ENCODE results near the gene KCNN2.

- TF ChIP-seq EGR1 (IDR thresholded peaks at IDR 0.05; ENCODE audit: low read depth in 2 of 2) = no peak
- TF ChIP-seq, protein P1, sequence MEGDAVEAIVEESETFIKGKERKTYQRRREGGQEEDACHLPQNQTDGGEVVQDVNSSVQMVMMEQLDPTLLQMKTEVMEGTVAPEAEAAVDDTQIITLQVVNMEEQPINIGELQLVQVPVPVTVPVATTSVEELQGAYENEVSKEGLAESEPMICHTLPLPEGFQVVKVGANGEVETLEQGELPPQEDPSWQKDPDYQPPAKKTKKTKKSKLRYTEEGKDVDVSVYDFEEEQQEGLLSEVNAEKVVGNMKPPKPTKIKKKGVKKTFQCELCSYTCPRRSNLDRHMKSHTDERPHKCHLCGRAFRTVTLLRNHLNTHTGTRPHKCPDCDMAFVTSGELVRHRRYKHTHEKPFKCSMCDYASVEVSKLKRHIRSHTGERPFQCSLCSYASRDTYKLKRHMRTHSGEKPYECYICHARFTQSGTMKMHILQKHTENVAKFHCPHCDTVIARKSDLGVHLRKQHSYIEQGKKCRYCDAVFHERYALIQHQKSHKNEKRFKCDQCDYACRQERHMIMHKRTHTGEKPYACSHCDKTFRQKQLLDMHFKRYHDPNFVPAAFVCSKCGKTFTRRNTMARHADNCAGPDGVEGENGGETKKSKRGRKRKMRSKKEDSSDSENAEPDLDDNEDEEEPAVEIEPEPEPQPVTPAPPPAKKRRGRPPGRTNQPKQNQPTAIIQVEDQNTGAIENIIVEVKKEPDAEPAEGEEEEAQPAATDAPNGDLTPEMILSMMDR (IDR thresholded peaks at IDR 0.05; ENCODE audit: low read depth, low read length, missing input control) = no peak
- no peak for TF ChIP-seq TAF1 (conservative IDR thresholded peaks at IDR 0.05)
- TF ChIP-seq, protein P2, sequence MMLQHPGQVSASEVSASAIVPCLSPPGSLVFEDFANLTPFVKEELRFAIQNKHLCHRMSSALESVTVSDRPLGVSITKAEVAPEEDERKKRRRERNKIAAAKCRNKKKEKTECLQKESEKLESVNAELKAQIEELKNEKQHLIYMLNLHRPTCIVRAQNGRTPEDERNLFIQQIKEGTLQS (IDR thresholded peaks at IDR 0.05) = no peak
- TF ChIP-seq RAD21 (IDR thresholded peaks at IDR 0.05) = no peak
- TF ChIP-seq NR2F2 (IDR thresholded peaks at IDR 0.05) = no peak
- TF ChIP-seq, protein P3, sequence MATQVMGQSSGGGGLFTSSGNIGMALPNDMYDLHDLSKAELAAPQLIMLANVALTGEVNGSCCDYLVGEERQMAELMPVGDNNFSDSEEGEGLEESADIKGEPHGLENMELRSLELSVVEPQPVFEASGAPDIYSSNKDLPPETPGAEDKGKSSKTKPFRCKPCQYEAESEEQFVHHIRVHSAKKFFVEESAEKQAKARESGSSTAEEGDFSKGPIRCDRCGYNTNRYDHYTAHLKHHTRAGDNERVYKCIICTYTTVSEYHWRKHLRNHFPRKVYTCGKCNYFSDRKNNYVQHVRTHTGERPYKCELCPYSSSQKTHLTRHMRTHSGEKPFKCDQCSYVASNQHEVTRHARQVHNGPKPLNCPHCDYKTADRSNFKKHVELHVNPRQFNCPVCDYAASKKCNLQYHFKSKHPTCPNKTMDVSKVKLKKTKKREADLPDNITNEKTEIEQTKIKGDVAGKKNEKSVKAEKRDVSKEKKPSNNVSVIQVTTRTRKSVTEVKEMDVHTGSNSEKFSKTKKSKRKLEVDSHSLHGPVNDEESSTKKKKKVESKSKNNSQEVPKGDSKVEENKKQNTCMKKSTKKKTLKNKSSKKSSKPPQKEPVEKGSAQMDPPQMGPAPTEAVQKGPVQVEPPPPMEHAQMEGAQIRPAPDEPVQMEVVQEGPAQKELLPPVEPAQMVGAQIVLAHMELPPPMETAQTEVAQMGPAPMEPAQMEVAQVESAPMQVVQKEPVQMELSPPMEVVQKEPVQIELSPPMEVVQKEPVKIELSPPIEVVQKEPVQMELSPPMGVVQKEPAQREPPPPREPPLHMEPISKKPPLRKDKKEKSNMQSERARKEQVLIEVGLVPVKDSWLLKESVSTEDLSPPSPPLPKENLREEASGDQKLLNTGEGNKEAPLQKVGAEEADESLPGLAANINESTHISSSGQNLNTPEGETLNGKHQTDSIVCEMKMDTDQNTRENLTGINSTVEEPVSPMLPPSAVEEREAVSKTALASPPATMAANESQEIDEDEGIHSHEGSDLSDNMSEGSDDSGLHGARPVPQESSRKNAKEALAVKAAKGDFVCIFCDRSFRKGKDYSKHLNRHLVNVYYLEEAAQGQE (IDR thresholded peaks at IDR 0.05) = no peak
- TF ChIP-seq, protein P4, sequence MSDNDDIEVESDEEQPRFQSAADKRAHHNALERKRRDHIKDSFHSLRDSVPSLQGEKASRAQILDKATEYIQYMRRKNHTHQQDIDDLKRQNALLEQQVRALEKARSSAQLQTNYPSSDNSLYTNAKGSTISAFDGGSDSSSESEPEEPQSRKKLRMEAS (IDR thresholded peaks at IDR 0.05) = no peak
- no peak for TF ChIP-seq FOXA1 (IDR thresholded peaks at IDR 0.05)
- TF ChIP-seq YY1 (IDR thresholded peaks at IDR 0.05) = no peak
- no peak for TF ChIP-seq HNF4A (conservative IDR thresholded peaks at IDR 0.05)
- no peak for TF ChIP-seq ZBTB33 (IDR thresholded peaks at IDR 0.05)
- TF ChIP-seq GABPA (IDR thresholded peaks at IDR 0.05 in 1 of 2, conservative IDR thresholded peaks at IDR 0.05 in 1 of 2) = no peak
- no peak for TF ChIP-seq HNF4G (IDR thresholded peaks at IDR 0.05)
These were observed 1.3 kb downstream of the KCNN2 start for GRCh38 chr5:114362977-114363761.
